ENCODE measurements around the gene CCNF. TPM values are rescaled to one million over a fixed set of nuclear protein-coding genes. Genes with fewer than 3 reads are reported as not detected.

The CCNF gene
- total and polyA plus RNA-seq, 5 donors from 2014 or later = 3.3 to 6.9 (median 6.6) TPM

- Histone ChIP-seq H3K4me3 (ENCODE audit: low read depth, low read length) (no peak overlapping the region), H3K9me3 (ENCODE audit: control insufficient read depth in 2 of 2, low read length in 2 of 2) (no peaks in the 10 kb centered on the region), H3K36me3 (ENCODE audit: control insufficient read depth, insufficient read depth, low read length) (no peaks in the 10 kb centered on the region), H3K4me1 (ENCODE audit: control insufficient read depth, insufficient read depth, low read length, poor library complexity, severe bottlenecking) (peaks cover 60% of the 10 kb centered on the region), H3K27me3 (ENCODE audit: control insufficient read depth, insufficient read depth, low read length) (peaks cover 12% of the 10 kb centered on the region), H3K27ac (ENCODE audit: insufficient read depth, low read length, poor library complexity, severe bottlenecking) (no peak overlapping the region)
- peaks cover 0 to 28% (median 7%) of the 10 kb centered on the region in 4 donors for H3K4me1 Mint-ChIP-seq
- ATAC-seq (ENCODE audit: low read depth in 2 of 2) = no peak
- peaks cover 38% of the 10 kb centered on the region for H3K27me3 Mint-ChIP-seq
- no peaks in the 10 kb centered on the region for H3K9me3 Mint-ChIP-seq
- DNase-seq = no peak
- H3K36me3 Mint-ChIP-seq = no peaks in the 10 kb centered on the region
- H3K27ac Mint-ChIP-seq = no peak overlapping the region
- no peak overlapping the region for H3K4me3 Mint-ChIP-seq
These were observed 42.6 kb downstream of the CCNF start for GRCh38 chr16:2471653-2472487.

GRCh38 chr16:2472488-2472864 lies 43.2 kb downstream of the CCNF start:
- no peak overlapping the region for H3K4me3 ChIP-seq (ENCODE audit: low read depth, low read length)
- no peaks in the 10 kb centered on the region for H3K9me3 ChIP-seq (ENCODE audit: control insufficient read depth in 2 of 2, low read length in 2 of 2)
- peaks cover 0 to 27% (median 8%) of the 10 kb centered on the region in 4 donors for H3K4me1 Mint-ChIP-seq
- peak overlapping the region in 3 of 4 donors; percentile 39 to 88 (median 82) for H3K4me3 Mint-ChIP-seq
- H3K9me3 Mint-ChIP-seq = no peaks in the 10 kb centered on the region
- H3K36me3 ChIP-seq (ENCODE audit: control insufficient read depth, insufficient read depth, low read length) = no peaks in the 10 kb centered on the region
- ATAC-seq (ENCODE audit: low read depth in 2 of 2) (no peak), DNase-seq (no peak)
- no peak overlapping the region for H3K27ac Mint-ChIP-seq
- peaks cover 34% of the 10 kb centered on the region for H3K27me3 Mint-ChIP-seq
- no peaks in the 10 kb centered on the region for H3K36me3 Mint-ChIP-seq
- H3K27ac ChIP-seq (ENCODE audit: insufficient read depth, low read length, poor library complexity, severe bottlenecking) = no peak overlapping the region
- peaks cover 12% of the 10 kb centered on the region for H3K27me3 ChIP-seq (ENCODE audit: control insufficient read depth, insufficient read depth, low read length)
- peaks cover 60% of the 10 kb centered on the region for H3K4me1 ChIP-seq (ENCODE audit: control insufficient read depth, insufficient read depth, low read length, poor library complexity, severe bottlenecking)

GRCh38 chr16:2472885-2473445 lies 43.7 kb downstream of the CCNF start:
- H3K4me1 ChIP-seq (ENCODE audit: control insufficient read depth, insufficient read depth, low read length, poor library complexity, severe bottlenecking) = peaks cover 55% of the 10 kb centered on the region

GRCh38 chr16:2473446-2473926 lies 44.2 kb downstream of the CCNF start:
- no peaks in the 10 kb centered on the region for H3K9me3 Mint-ChIP-seq
- H3K4me1 ChIP-seq (ENCODE audit: control insufficient read depth, insufficient read depth, low read length, poor library complexity, severe bottlenecking) = peaks cover 50% of the 10 kb centered on the region
- peak in 1 of 2 donors; percentile 4 for ATAC-seq (ENCODE audit: low read depth in 2 of 2)
- peak overlapping the region; percentile 38 to 88 (median 81) for H3K4me3 Mint-ChIP-seq
- no peak overlapping the region for H3K27ac Mint-ChIP-seq
- no peaks in the 10 kb centered on the region for H3K9me3 ChIP-seq (ENCODE audit: control insufficient read depth in 2 of 2, low read length in 2 of 2)
- peaks cover 0 to 30% (median 8%) of the 10 kb centered on the region in 4 donors for H3K4me1 Mint-ChIP-seq
- H3K36me3 ChIP-seq (ENCODE audit: control insufficient read depth, insufficient read depth, low read length) = no peaks in the 10 kb centered on the region
- peaks cover 12% of the 10 kb centered on the region for H3K27me3 ChIP-seq (ENCODE audit: control insufficient read depth, insufficient read depth, low read length)
- DNase-seq = peak in 1 of 3 donors; percentile 32
- peaks cover 3% of the 10 kb centered on the region for H3K36me3 Mint-ChIP-seq
- H3K4me3 ChIP-seq (ENCODE audit: low read depth, low read length) = no peak overlapping the region
- peaks cover 30% of the 10 kb centered on the region for H3K27me3 Mint-ChIP-seq
- H3K27ac ChIP-seq (ENCODE audit: insufficient read depth, low read length, poor library complexity, severe bottlenecking) = no peak overlapping the region

More at GRCh38 chr16:2472885-2473445, 43.7 kb downstream of the CCNF start:
- no peak overlapping the region for H3K27ac ChIP-seq (ENCODE audit: insufficient read depth, low read length, poor library complexity, severe bottlenecking)
- DNase-seq (no peak), ATAC-seq (ENCODE audit: low read depth in 2 of 2) (no peak)
- no peak overlapping the region for H3K4me3 ChIP-seq (ENCODE audit: low read depth, low read length)
- H3K9me3 ChIP-seq (ENCODE audit: control insufficient read depth in 2 of 2, low read length in 2 of 2) = no peaks in the 10 kb centered on the region
- Mint-ChIP-seq H3K4me3 (peak overlapping the region; percentile 38 to 88 (median 81)), H3K36me3 (peaks cover 3% of the 10 kb centered on the region), H3K27me3 (peaks cover 34% of the 10 kb centered on the region), H3K4me1 (peaks cover 0 to 30% (median 8%) of the 10 kb centered on the region in 4 donors), H3K27ac (no peak overlapping the region), H3K9me3 (no peaks in the 10 kb centered on the region)
- H3K27me3 ChIP-seq (ENCODE audit: control insufficient read depth, insufficient read depth, low read length) = peaks cover 12% of the 10 kb centered on the region
- no peaks in the 10 kb centered on the region for H3K36me3 ChIP-seq (ENCODE audit: control insufficient read depth, insufficient read depth, low read length)

GRCh38 chr16:2473999-2474876 lies 45.0 kb downstream of the CCNF start:
- no peaks in the 10 kb centered on the region for H3K9me3 Mint-ChIP-seq
- Histone ChIP-seq H3K36me3 (ENCODE audit: control insufficient read depth, insufficient read depth, low read length) (no peaks in the 10 kb centered on the region), H3K27ac (ENCODE audit: insufficient read depth, low read length, poor library complexity, severe bottlenecking) (peak overlapping the region; percentile 14), H3K4me1 (ENCODE audit: control insufficient read depth, insufficient read depth, low read length, poor library complexity, severe bottlenecking) (peaks cover 46% of the 10 kb centered on the region), H3K4me3 (ENCODE audit: low read depth, low read length) (no peak overlapping the region), H3K9me3 (ENCODE audit: control insufficient read depth in 2 of 2, low read length in 2 of 2) (no peaks in the 10 kb centered on the region), H3K27me3 (ENCODE audit: control insufficient read depth, insufficient read depth, low read length) (peaks cover 12% of the 10 kb centered on the region)
- ATAC-seq (ENCODE audit: low read depth in 2 of 2) (peak; percentile 78 to 79), DNase-seq (peak; percentile 40 to 68 (median 60))
- H3K36me3 Mint-ChIP-seq = peaks cover 3% of the 10 kb centered on the region
- peak overlapping the region; percentile 63 to 88 (median 72) for H3K4me3 Mint-ChIP-seq
- H3K4me1 Mint-ChIP-seq = peaks cover 0 to 30% (median 8%) of the 10 kb centered on the region in 4 donors
- H3K27ac Mint-ChIP-seq = no peak overlapping the region
- H3K27me3 Mint-ChIP-seq = peaks cover 25% of the 10 kb centered on the region

GRCh38 chr16:2474877-2475412 lies 45.7 kb downstream of the CCNF start, which contains the start of gene TBC1D24:
Gene TBC1D24 (plus strand): TSS chr16:2475127. CDS start chr16:2496149, 21,022 bp downstream.
- DNase-seq (peak; percentile 65 to 79 (median 71)), ATAC-seq (ENCODE audit: low read depth in 2 of 2) (peak; percentile 59 to 60)
- Mint-ChIP-seq H3K27me3 (peaks cover 18% of the 10 kb centered on the region), H3K4me1 (peaks cover 0 to 25% (median 8%) of the 10 kb centered on the region in 4 donors), H3K9me3 (no peaks in the 10 kb centered on the region), H3K27ac (peak within 1 kb of the TSS in 1 of 3 donors; percentile 15), H3K4me3 (peak within 1 kb of the TSS; percentile 79 to 89 (median 81)), H3K36me3 (peaks cover 3% of the 10 kb centered on the region)
- Histone ChIP-seq H3K9me3 (ENCODE audit: control insufficient read depth in 2 of 2, low read length in 2 of 2) (no peaks in the 10 kb centered on the region), H3K27me3 (ENCODE audit: control insufficient read depth, insufficient read depth, low read length) (peaks cover 6% of the 10 kb centered on the region), H3K27ac (ENCODE audit: insufficient read depth, low read length, poor library complexity, severe bottlenecking) (peak within 1 kb of the TSS; percentile 14), H3K4me1 (ENCODE audit: control insufficient read depth, insufficient read depth, low read length, poor library complexity, severe bottlenecking) (peaks cover 46% of the 10 kb centered on the region), H3K4me3 (ENCODE audit: low read depth, low read length) (no peak within 1 kb of the TSS), H3K36me3 (ENCODE audit: control insufficient read depth, insufficient read depth, low read length) (no peaks in the 10 kb centered on the region)

All from CD4-positive, CD25-positive, alpha-beta regulatory T cell (primary cell).